AG09309 (cell line): ENCODE measurements around the gene ARHGEF12.

Source experiments
- DNase-seq: peaks from one replicate; pipeline ENCODE4 v3.0.0-alpha.2; 2010; ENCODE audit warnings: low read depth
- H3K4me3 ChIP-seq: 2 replicates; pipeline ENCODE4 v1.5.1; 2011; ENCODE audit warnings: mild to moderate bottlenecking, low read depth, low read length, moderate library complexity; ENCODE audit not compliant: control insufficient read depth
- CTCF ChIP-seq: IDR thresholded peaks from 2 replicates; pipeline ENCODE4 v1.5.1; 2011; ENCODE audit warnings: mild to moderate bottlenecking, low read depth, low read length, inconsistent platforms; ENCODE audit not compliant: insufficient read depth, control insufficient read depth; ENCODE audit errors: missing control alignments

ARHGEF12 gene

GRCh38 chr11:120335908-120336640 is at the start of gene ARHGEF12:
TSS of gene ARHGEF12 (plus strand) at chr11:120336413. CDS start at chr11:120337244, 831 bp downstream.
- peak; percentile 93 for DNase-seq
- H3K4me3 ChIP-seq, result peak within 1 kb of the TSS; percentile 93
- TF ChIP-seq CTCF, result peak; percentile 51

GRCh38 chr11:120288021-120288420 is 48.2 kb upstream of the ARHGEF12 start:
- no peak for DNase-seq
- TF ChIP-seq CTCF, result no peak
- H3K4me3 ChIP-seq, result no peak overlapping the region

GRCh38 chr11:120289426-120289825 is 46.8 kb upstream of the ARHGEF12 start:
- H3K4me3 ChIP-seq, result no peak overlapping the region
- TF ChIP-seq CTCF, result no peak
- DNase-seq, result no peak

- no peak for DNase-seq
- H3K4me3 ChIP-seq, result no peak overlapping the region
- no peak for TF ChIP-seq CTCF
Observed at GRCh38 chr11:120290956-120291355, 45.3 kb upstream of the ARHGEF12 start.

- TF ChIP-seq CTCF, result no peak
- DNase-seq, result no peak
- no peak overlapping the region for H3K4me3 ChIP-seq
Observed at GRCh38 chr11:120293038-120293800, 43.0 kb upstream of the ARHGEF12 start.

- no peak for DNase-seq
- no peak for TF ChIP-seq CTCF
- H3K4me3 ChIP-seq, result no peak overlapping the region
Observed at GRCh38 chr11:120294096-120294495, 42.1 kb upstream of the ARHGEF12 start.

GRCh38 chr11:120295099-120295498 is 41.1 kb upstream of the ARHGEF12 start:
- DNase-seq, result no peak
- no peak for TF ChIP-seq CTCF
- H3K4me3 ChIP-seq, result no peak overlapping the region
